GM13977 (cell line): ENCODE results near the gene RARB.

ENCODE experiments used
- DNase-seq: peaks from one replicate; pipeline ENCODE4 v3.0.0; 2012; ENCODE audit warnings: low spot score
- in situ Hi-C: fragments of 300-500 bp; cut with MboI; formaldehyde crosslinking; loops from one replicate; pipeline ENCODE4 v1.12.0; 2022; ENCODE audit warnings: low sequenced_read_pairs, low pct_unique_long_range_greater_than_20kb, mixed read lengths, inconsistent platforms; ENCODE audit not compliant: unreplicated experiment
- TF ChIP-seq, protein P1 (sequence below): IDR thresholded peaks from 2 replicates; pipeline ENCODE4 v1.5.1; 2012; ENCODE audit warnings: mild to moderate bottlenecking, control low read depth; ENCODE audit not compliant: insufficient read depth; ENCODE audit errors: extremely low read depth, missing control alignments

Gene RARB

DNA sequence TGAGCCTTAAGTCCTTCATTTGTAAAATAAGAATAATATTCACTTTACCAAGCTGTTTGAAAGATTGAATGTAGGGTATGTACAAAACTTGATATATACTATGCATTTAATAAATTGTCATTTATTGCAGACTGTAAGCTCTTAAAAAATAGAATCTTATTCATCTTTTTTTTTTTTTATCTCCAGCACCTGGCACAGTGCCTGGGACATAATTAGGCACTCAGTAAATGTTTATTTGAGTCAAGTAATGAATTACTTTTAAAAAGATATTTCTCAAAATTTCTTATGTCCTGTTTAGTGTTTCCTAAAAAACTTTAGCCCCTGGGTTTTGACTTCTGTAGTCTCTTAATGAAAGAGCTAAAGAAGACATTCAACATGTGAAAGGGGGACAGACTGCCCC, 164.9 kb downstream of the RARB start:
- no peak for DNase-seq
- TF ChIP-seq, protein P1, sequence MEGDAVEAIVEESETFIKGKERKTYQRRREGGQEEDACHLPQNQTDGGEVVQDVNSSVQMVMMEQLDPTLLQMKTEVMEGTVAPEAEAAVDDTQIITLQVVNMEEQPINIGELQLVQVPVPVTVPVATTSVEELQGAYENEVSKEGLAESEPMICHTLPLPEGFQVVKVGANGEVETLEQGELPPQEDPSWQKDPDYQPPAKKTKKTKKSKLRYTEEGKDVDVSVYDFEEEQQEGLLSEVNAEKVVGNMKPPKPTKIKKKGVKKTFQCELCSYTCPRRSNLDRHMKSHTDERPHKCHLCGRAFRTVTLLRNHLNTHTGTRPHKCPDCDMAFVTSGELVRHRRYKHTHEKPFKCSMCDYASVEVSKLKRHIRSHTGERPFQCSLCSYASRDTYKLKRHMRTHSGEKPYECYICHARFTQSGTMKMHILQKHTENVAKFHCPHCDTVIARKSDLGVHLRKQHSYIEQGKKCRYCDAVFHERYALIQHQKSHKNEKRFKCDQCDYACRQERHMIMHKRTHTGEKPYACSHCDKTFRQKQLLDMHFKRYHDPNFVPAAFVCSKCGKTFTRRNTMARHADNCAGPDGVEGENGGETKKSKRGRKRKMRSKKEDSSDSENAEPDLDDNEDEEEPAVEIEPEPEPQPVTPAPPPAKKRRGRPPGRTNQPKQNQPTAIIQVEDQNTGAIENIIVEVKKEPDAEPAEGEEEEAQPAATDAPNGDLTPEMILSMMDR, result no peak
- in situ Hi-C loops, result no loop called here

DNA sequence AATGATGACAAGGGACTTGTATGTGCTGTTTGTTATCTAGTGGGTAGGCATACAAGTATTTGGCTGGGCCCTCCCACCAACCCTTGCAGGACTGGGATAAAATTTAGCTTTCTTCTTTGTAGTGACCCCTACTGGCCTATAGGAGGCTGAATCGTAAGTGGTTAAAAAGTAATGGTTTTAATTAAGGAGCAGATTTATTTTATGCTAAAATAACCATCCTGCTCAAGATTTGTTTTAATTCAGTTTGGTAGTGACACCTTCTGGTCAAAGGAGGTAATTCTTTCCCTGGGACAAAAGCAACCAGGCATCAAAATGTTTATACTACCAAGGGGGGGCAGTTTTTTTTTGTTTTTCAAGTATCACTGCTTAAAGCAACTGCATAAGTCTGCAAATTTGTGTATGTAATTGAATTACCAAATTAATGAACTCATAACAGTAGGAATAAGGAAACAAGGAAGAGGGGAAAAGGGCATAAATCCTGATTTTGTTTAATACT, 166.0 kb downstream of the RARB start:
- in situ Hi-C loops, result no loop called here
- TF ChIP-seq, protein P1, result peak; percentile 54
- DNase-seq, result no peak

DNA sequence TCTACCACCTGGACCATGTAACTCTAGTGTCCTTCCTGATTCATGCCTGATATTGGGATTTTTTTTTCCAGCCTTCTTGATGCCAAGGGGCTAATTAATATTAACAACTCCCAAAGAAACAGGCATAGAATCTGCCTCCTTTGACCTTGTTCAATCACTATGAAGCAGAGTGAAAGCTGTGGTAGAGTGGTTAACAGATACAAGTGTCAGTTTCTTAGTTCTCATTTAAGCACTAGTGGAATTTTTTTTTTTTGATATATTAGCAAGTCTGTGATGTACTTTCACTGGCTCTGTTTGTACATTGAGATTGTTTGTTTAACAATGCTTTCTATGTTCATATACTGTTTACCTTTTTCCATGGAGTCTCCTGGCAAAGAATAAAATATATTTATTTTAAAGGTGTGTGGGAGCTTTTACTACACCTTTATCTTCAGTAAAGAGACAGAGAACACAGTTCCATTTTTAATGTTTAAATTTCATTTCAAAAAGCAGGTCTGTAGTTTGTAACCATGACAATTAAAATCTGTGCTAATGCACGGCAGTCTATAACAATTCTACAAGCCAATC, 169.6 kb downstream of the RARB start:
- in situ Hi-C loops, result no loop called here
- TF ChIP-seq, protein P1, result no peak
- DNase-seq, result no peak

DNA sequence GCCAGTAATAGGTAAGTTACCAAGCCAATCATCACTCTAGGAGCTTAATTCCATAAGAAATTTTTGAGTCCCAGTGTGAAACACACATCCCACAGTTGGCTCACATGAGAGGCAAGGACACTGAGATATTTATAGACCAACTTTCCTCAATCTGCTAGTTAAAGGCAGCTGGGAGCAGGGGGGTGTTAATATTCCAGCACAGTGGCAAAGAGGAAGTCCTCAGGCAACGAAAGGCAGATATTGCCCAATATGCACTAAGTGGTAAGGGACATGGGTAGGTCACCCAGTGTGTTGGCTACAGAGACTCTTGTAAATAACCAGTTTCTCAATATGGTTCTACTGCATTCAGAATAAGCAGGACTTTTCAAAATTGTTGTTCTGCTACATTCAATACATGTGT, 175.6 kb downstream of the RARB start:
- in situ Hi-C loops, result no loop called here
- no peak for DNase-seq
- TF ChIP-seq, protein P1, result no peak

GRCh38 chr3:25604107-25604805, 176.2 kb downstream of the RARB start:
- TF ChIP-seq, protein P1, result no peak
- in situ Hi-C loops, result no loop called here
- DNase-seq, result no peak

DNA sequence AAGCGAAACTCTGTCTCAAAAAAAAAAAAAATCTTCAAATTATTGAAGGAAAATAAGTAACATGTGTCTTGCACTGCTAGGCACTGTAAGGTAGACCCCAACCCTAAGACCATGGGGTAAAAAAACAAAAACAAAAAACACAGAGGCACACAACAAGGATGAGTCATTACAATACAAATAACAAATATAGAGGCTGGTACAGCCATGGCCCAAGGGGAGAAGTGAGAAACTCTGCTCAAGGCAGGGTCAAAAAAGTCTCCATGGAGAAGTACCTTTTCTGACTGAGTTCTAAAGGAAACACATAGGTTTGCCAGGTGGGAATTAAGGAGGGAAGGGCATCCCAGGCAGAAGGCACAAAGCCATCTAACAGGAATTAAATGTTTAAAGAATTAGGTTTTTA, 182.1 kb downstream of the RARB start:
- in situ Hi-C loops, result no loop called here
- TF ChIP-seq, protein P1, result no peak
- no peak for DNase-seq
